Fibroblast of the aortic adventitia (primary cell): Measurements from ENCODE around the gene DICER1. TPM values are rescaled to one million over a fixed set of nuclear protein-coding genes. Genes with fewer than 3 reads are reported as not detected.

Experiments used
- DNase-seq: peaks from one replicate; pipeline ENCODE4 v3.0.0-alpha.2; 2010; ENCODE audit warnings: low read depth
- H3K4me3 ChIP-seq: 2 replicates; pipeline ENCODE4 v1.5.1; 2011; ENCODE audit warnings: low read depth, mild to moderate bottlenecking, control low read depth, low read length, moderate library complexity
- CTCF ChIP-seq: IDR thresholded peaks from 2 replicates; pipeline ENCODE4 v1.5.1; 2011; ENCODE audit warnings: mild to moderate bottlenecking, low read length, control low read depth, inconsistent platforms; ENCODE audit not compliant: insufficient read depth
- total RNA-seq: library from RNA; depleted of rRNA; stranded (reverse); fragments of >200 nt; gene quantifications from 2 replicates; pipeline ENCODE4 v1.2.3, GENCODE V29; 2012; ENCODE audit warnings: low replicate concordance

DICER1 gene
- total RNA-seq, 1 donor, result 46.6 TPM

- TF ChIP-seq CTCF, result no peak
- no peak overlapping the region for H3K4me3 ChIP-seq
- no peak for DNase-seq
Measured at GRCh38 chr14:95046711-95047681, 110.3 kb downstream of the DICER1 start.

GRCh38 chr14:95045836-95046430 is 111.4 kb downstream of the DICER1 start:
- TF ChIP-seq CTCF, result no peak
- no peak overlapping the region for H3K4me3 ChIP-seq
- no peak for DNase-seq

- no peak for TF ChIP-seq CTCF
- H3K4me3 ChIP-seq, result no peak overlapping the region
- no peak for DNase-seq
Measured at GRCh38 chr14:95045106-95045701, 112.1 kb downstream of the DICER1 start.

- no peak for DNase-seq
- H3K4me3 ChIP-seq, result no peak overlapping the region
- no peak for TF ChIP-seq CTCF
Measured at GRCh38 chr14:95044463-95045105, 112.7 kb downstream of the DICER1 start.

- H3K4me3 ChIP-seq, result no peak overlapping the region
- no peak for DNase-seq
- no peak for TF ChIP-seq CTCF
Measured at GRCh38 chr14:95043732-95044462, 113.4 kb downstream of the DICER1 start.

GRCh38 chr14:95043314-95043713 is 114.0 kb downstream of the DICER1 start:
- no peak overlapping the region for H3K4me3 ChIP-seq
- no peak for DNase-seq
- no peak for TF ChIP-seq CTCF
